ENCODE data around the gene FOXL1. TPM values are rescaled to one million over a fixed set of nuclear protein-coding genes. Genes with fewer than 3 reads are reported as not detected.

Gene FOXL1
- total RNA-seq, 1 donor: 2.5 TPM

DNA sequence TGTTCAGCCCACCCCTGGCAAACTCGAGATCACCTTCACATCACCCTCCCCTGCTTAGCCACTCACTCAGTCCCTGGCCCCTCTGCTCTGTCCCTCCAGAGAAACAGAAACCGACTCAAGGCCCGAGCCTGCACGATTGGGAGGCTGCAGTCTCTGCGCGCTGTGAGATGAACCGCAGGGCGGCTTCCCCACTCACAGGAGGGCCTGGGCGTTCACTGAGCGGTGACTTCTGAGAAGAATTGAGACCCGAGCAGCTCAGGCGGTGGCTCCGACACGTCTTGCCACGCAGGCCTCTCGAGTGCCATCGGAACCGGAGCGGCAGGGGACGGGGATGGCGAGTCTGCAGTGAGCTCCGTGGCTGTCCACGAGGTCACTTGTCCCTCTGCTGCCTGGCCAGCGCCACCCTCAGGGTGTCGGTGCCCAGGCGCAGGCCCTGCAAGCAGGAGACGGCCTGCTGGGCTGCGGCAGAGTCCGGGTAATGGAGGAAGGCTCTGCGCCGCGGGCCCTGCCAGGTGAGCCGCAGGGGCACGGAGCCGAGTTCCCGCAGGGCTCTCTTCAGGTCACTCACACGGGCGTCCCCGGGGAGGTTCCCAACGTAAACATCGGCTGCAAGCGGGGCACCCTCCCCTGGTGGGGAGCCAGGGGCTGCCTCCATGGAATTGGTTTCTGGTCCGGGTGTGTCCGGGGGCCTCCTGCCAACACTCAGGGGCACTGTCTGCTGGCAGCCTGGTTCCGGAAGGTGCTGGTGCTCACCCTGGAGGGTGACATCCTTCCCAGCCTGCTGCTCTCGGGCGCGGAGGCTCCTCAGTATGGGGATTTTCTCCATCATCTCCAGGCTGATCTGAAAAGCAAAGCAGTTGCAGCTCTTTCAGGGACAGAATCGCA is 46.5 kb upstream of the FOXL1 start:
- no peak overlapping the region for H3K4me2 ChIP-seq (ENCODE audit: insufficient read depth, low read length)
- TF ChIP-seq, protein P1, sequence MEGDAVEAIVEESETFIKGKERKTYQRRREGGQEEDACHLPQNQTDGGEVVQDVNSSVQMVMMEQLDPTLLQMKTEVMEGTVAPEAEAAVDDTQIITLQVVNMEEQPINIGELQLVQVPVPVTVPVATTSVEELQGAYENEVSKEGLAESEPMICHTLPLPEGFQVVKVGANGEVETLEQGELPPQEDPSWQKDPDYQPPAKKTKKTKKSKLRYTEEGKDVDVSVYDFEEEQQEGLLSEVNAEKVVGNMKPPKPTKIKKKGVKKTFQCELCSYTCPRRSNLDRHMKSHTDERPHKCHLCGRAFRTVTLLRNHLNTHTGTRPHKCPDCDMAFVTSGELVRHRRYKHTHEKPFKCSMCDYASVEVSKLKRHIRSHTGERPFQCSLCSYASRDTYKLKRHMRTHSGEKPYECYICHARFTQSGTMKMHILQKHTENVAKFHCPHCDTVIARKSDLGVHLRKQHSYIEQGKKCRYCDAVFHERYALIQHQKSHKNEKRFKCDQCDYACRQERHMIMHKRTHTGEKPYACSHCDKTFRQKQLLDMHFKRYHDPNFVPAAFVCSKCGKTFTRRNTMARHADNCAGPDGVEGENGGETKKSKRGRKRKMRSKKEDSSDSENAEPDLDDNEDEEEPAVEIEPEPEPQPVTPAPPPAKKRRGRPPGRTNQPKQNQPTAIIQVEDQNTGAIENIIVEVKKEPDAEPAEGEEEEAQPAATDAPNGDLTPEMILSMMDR (IDR thresholded peaks at IDR 0.05; ENCODE audit: extremely low read depth, low read depth, low read length): no peak
- peaks cover 2% of the 10 kb centered on the region for H3K36me3 ChIP-seq (ENCODE audit: insufficient read depth, low read length)
- no peaks in the 10 kb centered on the region for H3K27me3 ChIP-seq (ENCODE audit: insufficient read depth, low read length)
- peaks cover 4% of the 10 kb centered on the region for H4K20me1 ChIP-seq (ENCODE audit: insufficient read depth, low read length)
- peak; percentile 64 for DNase-seq (ENCODE audit: insufficient read length, low spot score, missing footprints)
- H3K9me3 ChIP-seq (ENCODE audit: low read depth, low read length): no peaks in the 10 kb centered on the region
- no peaks in the 10 kb centered on the region for H3K79me2 ChIP-seq (ENCODE audit: insufficient read depth, low read length)
- no peak overlapping the region for H3K27ac ChIP-seq (ENCODE audit: low read depth, low read length)
- peaks cover 4% of the 10 kb centered on the region for H3K4me1 ChIP-seq (ENCODE audit: insufficient read depth, low read length)
- H2AFZ ChIP-seq (ENCODE audit: low read length): no peak overlapping the region
- no peak overlapping the region for H3K4me3 ChIP-seq (ENCODE audit: insufficient read depth, low read length)

DNA sequence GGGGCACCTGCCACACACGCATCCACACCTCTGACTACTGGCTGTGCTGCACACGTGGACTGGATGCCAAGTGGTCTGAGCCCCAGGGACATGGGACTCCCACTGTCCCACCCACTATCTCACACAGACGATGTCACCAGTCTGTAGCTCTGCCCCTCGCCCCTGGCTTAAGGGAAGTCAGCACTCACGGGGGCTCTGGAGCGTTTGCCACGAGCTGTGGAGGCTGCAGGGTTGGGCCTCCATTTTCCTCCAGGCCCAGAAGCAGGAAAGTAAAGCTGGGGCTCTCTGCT is 45.9 kb upstream of the FOXL1 start:
- no peak overlapping the region for H3K27ac ChIP-seq (ENCODE audit: low read depth, low read length)
- H4K20me1 ChIP-seq (ENCODE audit: insufficient read depth, low read length): peaks cover 4% of the 10 kb centered on the region
- no peaks in the 10 kb centered on the region for H3K9me3 ChIP-seq (ENCODE audit: low read depth, low read length)
- H3K27me3 ChIP-seq (ENCODE audit: insufficient read depth, low read length): no peaks in the 10 kb centered on the region
- H3K36me3 ChIP-seq (ENCODE audit: insufficient read depth, low read length): peaks cover 8% of the 10 kb centered on the region
- TF ChIP-seq, protein P1 (IDR thresholded peaks at IDR 0.05; ENCODE audit: extremely low read depth, low read depth, low read length): no peak
- no peak overlapping the region for H3K4me3 ChIP-seq (ENCODE audit: insufficient read depth, low read length)
- no peaks in the 10 kb centered on the region for H3K79me2 ChIP-seq (ENCODE audit: insufficient read depth, low read length)
- no peak overlapping the region for H2AFZ ChIP-seq (ENCODE audit: low read length)
- DNase-seq (ENCODE audit: insufficient read length, low spot score, missing footprints): no peak
- peaks cover 4% of the 10 kb centered on the region for H3K4me1 ChIP-seq (ENCODE audit: insufficient read depth, low read length)
- no peak overlapping the region for H3K4me2 ChIP-seq (ENCODE audit: insufficient read depth, low read length)

DNA sequence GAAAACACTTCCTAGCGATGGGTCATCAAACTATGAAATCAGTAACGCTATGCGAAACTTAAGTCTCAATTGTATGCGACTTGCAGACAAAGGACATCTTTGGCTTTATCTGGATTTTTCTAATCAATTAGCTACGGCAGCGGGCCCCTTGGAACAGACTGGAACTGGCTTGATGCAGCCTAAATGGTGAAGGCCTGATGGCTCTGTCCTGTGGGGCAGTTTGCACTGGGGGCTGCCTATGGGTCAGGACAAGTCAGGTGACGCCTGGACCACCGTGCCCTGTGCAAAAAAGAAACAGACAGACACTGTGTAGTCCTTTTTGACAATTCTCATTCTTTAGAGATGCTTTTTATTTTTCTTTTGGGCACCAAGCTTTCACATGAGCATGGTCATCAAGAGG is 45.3 kb upstream of the FOXL1 start:
- Histone ChIP-seq H3K27me3 (ENCODE audit: insufficient read depth, low read length) (no peaks in the 10 kb centered on the region), H3K4me1 (ENCODE audit: insufficient read depth, low read length) (peaks cover 4% of the 10 kb centered on the region), H3K79me2 (ENCODE audit: insufficient read depth, low read length) (no peaks in the 10 kb centered on the region), H3K4me3 (ENCODE audit: insufficient read depth, low read length) (no peak overlapping the region), H2AFZ (ENCODE audit: low read length) (no peak overlapping the region), H4K20me1 (ENCODE audit: insufficient read depth, low read length) (peaks cover 4% of the 10 kb centered on the region), H3K9me3 (ENCODE audit: low read depth, low read length) (no peaks in the 10 kb centered on the region), H3K4me2 (ENCODE audit: insufficient read depth, low read length) (no peak overlapping the region), H3K36me3 (ENCODE audit: insufficient read depth, low read length) (peaks cover 14% of the 10 kb centered on the region), H3K27ac (ENCODE audit: low read depth, low read length) (no peak overlapping the region)
- TF ChIP-seq, protein P1 (IDR thresholded peaks at IDR 0.05; ENCODE audit: extremely low read depth, low read depth, low read length): no peak
- peak; percentile 56 for DNase-seq (ENCODE audit: insufficient read length, low spot score, missing footprints)

DNA sequence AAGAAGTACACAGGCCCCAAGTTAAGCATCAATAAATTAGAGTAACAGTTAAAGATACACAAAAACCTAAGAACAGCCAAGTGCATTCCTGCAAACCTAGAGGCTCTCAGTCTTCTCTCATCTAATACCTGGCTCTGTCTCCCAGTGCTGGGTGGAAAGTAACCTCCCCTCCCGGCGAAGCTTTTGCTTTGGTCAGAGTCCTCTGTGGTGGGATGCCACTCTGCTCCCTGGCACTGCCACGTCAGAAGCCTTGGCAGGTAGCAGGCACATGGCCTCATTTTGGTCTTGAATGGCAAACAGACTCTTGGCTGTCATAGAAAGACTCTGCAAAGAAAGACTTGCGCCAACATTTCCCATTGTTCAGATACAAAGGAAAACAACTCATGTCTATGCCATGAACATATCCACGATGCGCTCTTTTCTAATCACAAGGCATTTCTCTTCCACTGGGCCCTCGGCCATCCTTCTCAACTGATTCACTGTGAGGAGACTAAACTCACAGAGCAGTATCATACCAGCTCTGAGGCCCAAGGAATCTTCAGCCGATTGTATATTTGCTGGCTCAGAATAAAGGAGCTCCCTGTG is 44.5 kb upstream of the FOXL1 start:
- no peaks in the 10 kb centered on the region for H3K27me3 ChIP-seq (ENCODE audit: insufficient read depth, low read length)
- H3K27ac ChIP-seq (ENCODE audit: low read depth, low read length): no peak overlapping the region
- DNase-seq (ENCODE audit: insufficient read length, low spot score, missing footprints): peak; percentile 19
- no peak overlapping the region for H3K4me3 ChIP-seq (ENCODE audit: insufficient read depth, low read length)
- peaks cover 21% of the 10 kb centered on the region for H3K36me3 ChIP-seq (ENCODE audit: insufficient read depth, low read length)
- H2AFZ ChIP-seq (ENCODE audit: low read length): no peak overlapping the region
- H3K9me3 ChIP-seq (ENCODE audit: low read depth, low read length): no peaks in the 10 kb centered on the region
- H3K79me2 ChIP-seq (ENCODE audit: insufficient read depth, low read length): no peaks in the 10 kb centered on the region
- H3K4me2 ChIP-seq (ENCODE audit: insufficient read depth, low read length): no peak overlapping the region
- H4K20me1 ChIP-seq (ENCODE audit: insufficient read depth, low read length): peaks cover 4% of the 10 kb centered on the region
- TF ChIP-seq, protein P1 (IDR thresholded peaks at IDR 0.05; ENCODE audit: extremely low read depth, low read depth, low read length): no peak
- H3K4me1 ChIP-seq (ENCODE audit: insufficient read depth, low read length): peaks cover 3% of the 10 kb centered on the region

All from osteoblast (primary cell).